H1 (cell line): ENCODE measurements around the gene WDR45B. TPM values are rescaled to one million over a fixed set of nuclear protein-coding genes. Genes with fewer than 3 reads are reported as not detected.

Experiments
- microRNA-seq, 2 experiments: library from miRNA; unstranded; fragments of <30 nt; microRNA quantifications; one replicate each; pipeline versions ENCODE4 to v1.2.0, GENCODE V29; 2016 to 2020; ENCODE audit warnings: borderline microRNAs expressed in 2 of 2, borderline number of aligned reads in 2 of 2, borderline replicate concordance in 1 of 2
- polyA plus RNA-seq, 7 experiments: library from polyadenylated mRNA; depleted of rRNA in 3 of 7; stranded (reverse) in 5 of 7; unstranded in 2 of 7; fragments of >200 nt in 5 of 7; fragments of 200-250 nt in 2 of 7; gene quantifications; 1 replicate in 5 of 7; 2 replicates in 1 of 7; 4 replicates in 1 of 7; pipeline versions ENCODE4 v1.2.1 to v1.2.3, GENCODE V29; 2011 to 2013; ENCODE audit warnings: missing spikeins in 2 of 7, mixed read lengths in 2 of 7
- small RNA-seq: library from polyadenylated mRNA; stranded (forward); fragments of <200 nt; extraction: miRNeasy Mini kit (QIAGEN cat#:217004); gene quantifications from one replicate; pipeline ENCODE3, GENCODE V24; 2013; ENCODE audit not compliant: insufficient read depth
- total RNA-seq: library from RNA; stranded (reverse); fragmentation: NEBNext Ultra II Directional; extraction: Animal tissue kit (Norgen Biotek cat#: 25700); gene quantifications from 2 replicates; pipeline ENCODE4 v1.2.1, GENCODE V29; 2021

Gene WDR45B
- total and polyA plus RNA-seq, 2 of the 8 experiments (the other 6 are each of a cell fraction or from before 2014, with no cell fraction given) = 82.0 to 100 TPM

Small RNA genes lying within 50 kb of the gene (microRNA-seq; reads per million reads assigned to microRNA genes)
- gene MIR4525 = 0 reads per million in 2 experiments

Small RNA genes lying within 50 kb of the gene (small RNA-seq; reads per million reads assigned to genes)
- not detected for gene MIR4525

Other genes with a start within 250 kb of the WDR45B start
- 20.6 and 24.2 TPM in 2 replicates for gene HEXD, start 230.1 kb downstream of the WDR45B start, total RNA-seq
- gene HEXD, start 230.1 kb downstream of the WDR45B start, polyA plus RNA-seq (2011; rRNA removed) = 21.8 and 33.7 TPM in 2 replicates
- 21.8 and 24.4 TPM in 2 replicates for gene OGFOD3, start 229.9 kb downstream of the WDR45B start, total RNA-seq
- 21.1 and 27.9 TPM in 2 replicates for gene OGFOD3, start 229.9 kb downstream of the WDR45B start, polyA plus RNA-seq (2011; rRNA removed)
- gene CYBC1, start 197.7 kb downstream of the WDR45B start, total RNA-seq = 66.7 and 74.6 TPM in 2 replicates
- gene CYBC1, start 197.7 kb downstream of the WDR45B start, polyA plus RNA-seq (2011; rRNA removed) = 81.4 and 116 TPM in 2 replicates
- gene NARF, start 189.7 kb downstream of the WDR45B start, total RNA-seq = 87.4 and 97.4 TPM in 2 replicates
- 131 and 161 TPM in 2 replicates for gene NARF, start 189.7 kb downstream of the WDR45B start, polyA plus RNA-seq (2011; rRNA removed)
- gene FOXK2, start 128.7 kb downstream of the WDR45B start, total RNA-seq = 64.9 and 66.9 TPM in 2 replicates
- 34.7 and 42.3 TPM in 2 replicates for gene FOXK2, start 128.7 kb downstream of the WDR45B start, polyA plus RNA-seq (2011; rRNA removed)
- gene RAB40B, start 50.3 kb upstream of the WDR45B start, total RNA-seq = 3.1 and 3.3 TPM in 2 replicates
- 4.6 and 7.1 TPM in 2 replicates for gene RAB40B, start 50.3 kb upstream of the WDR45B start, polyA plus RNA-seq (2011; rRNA removed)
- 21.4 and 23.3 TPM in 2 replicates for gene FN3KRP, start 68.3 kb upstream of the WDR45B start, total RNA-seq
- gene FN3KRP, start 68.3 kb upstream of the WDR45B start, polyA plus RNA-seq (2011; rRNA removed) = 17.1 and 18.1 TPM in 2 replicates
- gene FN3K, start 87.2 kb upstream of the WDR45B start, total RNA-seq = 13.6 and 14.2 TPM in 2 replicates
- 0.88 and 2.1 TPM in 2 replicates for gene FN3K, start 87.2 kb upstream of the WDR45B start, polyA plus RNA-seq (2011; rRNA removed)
- 117 and 118 TPM in 2 replicates for gene TBCD, start 103.6 kb upstream of the WDR45B start, total RNA-seq
- gene TBCD, start 103.6 kb upstream of the WDR45B start, polyA plus RNA-seq (2011; rRNA removed) = 162 and 214 TPM in 2 replicates
- not detected in 2 replicates for gene ZNF750, start 191.6 kb upstream of the WDR45B start, total RNA-seq
- gene ZNF750, start 191.6 kb upstream of the WDR45B start, polyA plus RNA-seq (2011; rRNA removed) = 0.02 TPM in 1 of 2 replicates, not detected in the other